Activated B cell treated with CpG ODN at 0.5 μM for 24 hours (primary cell): ENCODE results near the gene DLG2. TPM values are rescaled to one million over a fixed set of nuclear protein-coding genes. Genes with fewer than 3 reads are reported as not detected.

Experiments
- ATAC-seq: fragments of 200-7000 bp; cut with Tn5 transposase; one replicate; pipeline ENCODE4 v1.10.0; 2021; ENCODE audit warnings: low read depth, mild to moderate bottlenecking, moderate library complexity
- CTCF ChIA-PET: fragments of 350-600 bp; sonication (Branson Sonifier 250); formaldehyde crosslinking; loops from one replicate; lab custom pipeline; 2021; ENCODE audit warnings: antibody characterized with exemption; lab: Charles Lee
- POLR2A ChIA-PET: fragments of 350-600 bp; sonication (Branson Sonifier 250); formaldehyde crosslinking; loops from one replicate; lab custom pipeline; 2021; ENCODE audit warnings: antibody characterized with exemption; lab: Charles Lee
- DNase-seq: peaks from one replicate; pipeline ENCODE4 v3.0.0; 2022
- H3K27ac Mint-ChIP-seq: one replicate; pipeline ENCODE4 v1.8.0; 2020; ENCODE audit warnings: mixed read lengths
- H3K27me3 Mint-ChIP-seq: one replicate; pipeline ENCODE4 v1.8.0; 2021; ENCODE audit warnings: mixed read lengths
- H3K36me3 Mint-ChIP-seq: one replicate; pipeline ENCODE4 v1.8.0; 2021; ENCODE audit warnings: low read depth, mixed read lengths
- H3K4me1 Mint-ChIP-seq: one replicate; pipeline ENCODE4 v1.8.0; 2021; ENCODE audit warnings: mixed read lengths
- H3K4me3 Mint-ChIP-seq: one replicate; pipeline ENCODE4 v1.8.0; 2020; ENCODE audit warnings: mild to moderate bottlenecking, mixed read lengths
- H3K9me3 Mint-ChIP-seq: one replicate; pipeline ENCODE4 v1.8.0; 2020; ENCODE audit warnings: mixed read lengths
- CTCF ChIP-seq: fragments of 200-600 bp; IDR thresholded peaks from one replicate; pipeline ENCODE4 v1.8.0; 2022; ENCODE audit warnings: antibody characterized with exemption, mild to moderate bottlenecking
- intact Hi-C: fragments of 100-400 bp; cut with micrococcal nuclease; formaldehyde crosslinking; loops from one replicate; pipeline ENCODE4 v1.15.1; 2024
- total RNA-seq: library from RNA; stranded (reverse); gene quantifications from 2 replicates; pipeline ENCODE4 v1.2.3, GENCODE V29; 2022

The DLG2 gene
- total RNA-seq, 1 donor from 2014 or later, result 2.7 TPM

GRCh38 chr11:85666687-85667086, 39.5 kb upstream of the DLG2 start:
- no peak overlapping the region for H3K27ac Mint-ChIP-seq
- no peak for DNase-seq
- intact Hi-C loops, result loop anchor here (10.0 kb wide), 2 partner anchors 352 to 542 kb away; no protein-coding TSS in a partner anchor
- ChIA-PET POLR2A (no interaction called here), CTCF (no interaction called here)
- H3K9me3 Mint-ChIP-seq, result no peaks in the 10 kb centered on the region
- peaks cover 19% of the 10 kb centered on the region for H3K36me3 Mint-ChIP-seq
- no peak for ATAC-seq
- peaks cover 28% of the 10 kb centered on the region for H3K4me1 Mint-ChIP-seq
- no peak for TF ChIP-seq CTCF
- no peaks in the 10 kb centered on the region for H3K27me3 Mint-ChIP-seq
- H3K4me3 Mint-ChIP-seq, result no peak overlapping the region

GRCh38 chr11:85665733-85666132, 38.6 kb upstream of the DLG2 start:
- CTCF ChIA-PET, result no interaction called here
- H3K27me3 Mint-ChIP-seq, result no peaks in the 10 kb centered on the region
- DNase-seq (no peak), ATAC-seq (no peak)
- H3K27ac Mint-ChIP-seq, result peak overlapping the region; percentile 35
- H3K4me1 Mint-ChIP-seq, result peaks cover 37% of the 10 kb centered on the region
- H3K36me3 Mint-ChIP-seq, result peaks cover 28% of the 10 kb centered on the region
- H3K4me3 Mint-ChIP-seq, result no peak overlapping the region
- TF ChIP-seq CTCF, result no peak
- POLR2A ChIA-PET, result no interaction called here
- no peaks in the 10 kb centered on the region for H3K9me3 Mint-ChIP-seq
- intact Hi-C loops, result loop anchor here (1.0 to 10.0 kb wide), 5 partner anchors 17 to 1372 kb away; partner anchors contain the start of genes HIKESHI and TMEM135

- Mint-ChIP-seq H3K4me3 (peak within 1 kb of the TSS; percentile 95), H3K9me3 (no peaks in the 10 kb centered on the region), H3K36me3 (peaks cover 37% of the 10 kb centered on the region), H3K27ac (peak within 1 kb of the TSS; percentile 93), H3K27me3 (no peaks in the 10 kb centered on the region), H3K4me1 (peaks cover 45% of the 10 kb centered on the region)
- intact Hi-C loops, result loop anchor here (1.0 to 10.0 kb wide), 12 partner anchors 17 to 1372 kb away; partner anchors contain the start of genes EED, HIKESHI, PICALM and TMEM126A
- CTCF ChIA-PET, result interaction anchor here (0.6 kb wide), 1 partner anchor 15 kb away, joined by 3 read pairs; no protein-coding TSS in a partner anchor
- TF ChIP-seq CTCF, result no peak
- ATAC-seq (peak; percentile 86), DNase-seq (peak; percentile 96)
- POLR2A ChIA-PET, result interaction anchor here (0.5 to 3.3 kb wide), 11 partner anchors 8 to 560 kb away, joined by 3 to 70 read pairs (median 5); partner anchors contain the start of genes CCDC83, DLG2, TMEM126A and TMEM126B
Observed at GRCh38 chr11:85664615-85665481, 37.7 kb upstream of the DLG2 start, which contains the start of gene CREBZF. Gene CREBZF, minus strand, starts transcription at chr11:85665129. Its CDS starts 254 bp downstream, at chr11:85664875.

- peak; percentile 70 for ATAC-seq
- POLR2A ChIA-PET, result interaction anchor here (0.5 to 3.3 kb wide), 8 partner anchors 11 to 559 kb away, joined by 3 to 70 read pairs (median 7); partner anchors contain the start of genes CCDC83, DLG2, TMEM126A and TMEM126B
- H3K4me1 Mint-ChIP-seq, result peaks cover 50% of the 10 kb centered on the region
Observed at GRCh38 chr11:85663753-85664614, 36.8 kb upstream of the DLG2 start.

More at GRCh38 chr11:85663753-85664614, 36.8 kb upstream of the DLG2 start:
- Mint-ChIP-seq H3K27ac (peak overlapping the region; percentile 93), H3K4me3 (peak overlapping the region; percentile 95), H3K9me3 (no peaks in the 10 kb centered on the region), H3K27me3 (no peaks in the 10 kb centered on the region), H3K36me3 (peaks cover 43% of the 10 kb centered on the region)
- intact Hi-C loops, result loop anchor here (1.0 to 10.0 kb wide), 11 partner anchors 9 to 884 kb away; partner anchors contain the start of genes EED, HIKESHI, PICALM and TMEM126A
- no peak for TF ChIP-seq CTCF
- peak; percentile 75 for DNase-seq
- CTCF ChIA-PET, result interaction anchor here (0.6 kb wide), 1 partner anchor 14 kb away, joined by 3 read pairs; no protein-coding TSS in a partner anchor
